DOHH2 (cell line): ENCODE measurements around the gene CBARP.

ENCODE experiments used
- H3F3A ChIP-seq: fragments of 200-600 bp; sonication (generic), shearing (Covaris generic); 2 replicates; pipeline ENCODE4 v1.6.0; 2016; ENCODE audit warnings: antibody characterized with exemption, mild to moderate bottlenecking; ENCODE audit not compliant: control insufficient read depth, insufficient read depth
- H3K27ac ChIP-seq: fragments of 200-600 bp; sonication (generic); 2 replicates; pipeline ENCODE4 v1.5.1; 2014; ENCODE audit warnings: low read depth, mild to moderate bottlenecking, low read length, moderate library complexity
- H3K27me3 ChIP-seq: fragments of 200-600 bp; sonication (generic); 2 replicates; pipeline ENCODE4 v1.6.1; 2014; ENCODE audit warnings: mild to moderate bottlenecking, low read length, mixed read lengths; ENCODE audit not compliant: control insufficient read depth
- H3K36me3 ChIP-seq: fragments of 200-600 bp; sonication (generic); 2 replicates; pipeline ENCODE4 v1.6.1; 2014; ENCODE audit warnings: mild to moderate bottlenecking, low read length, moderate library complexity, mixed read lengths; ENCODE audit not compliant: control insufficient read depth
- H3K4me1 ChIP-seq: fragments of 200-600 bp; sonication (generic); 2 replicates; pipeline ENCODE4 v1.6.1; 2014; ENCODE audit warnings: mild to moderate bottlenecking, low read length, mixed read lengths; ENCODE audit not compliant: control insufficient read depth
- H3K4me2 ChIP-seq: fragments of 200-600 bp; sonication (generic); 2 replicates; pipeline ENCODE4 v1.6.0; 2014; ENCODE audit warnings: mild to moderate bottlenecking, low read length, moderate library complexity
- H3K4me3 ChIP-seq: fragments of 200-600 bp; sonication (generic); 2 replicates; pipeline ENCODE4 v1.5.1; 2014; ENCODE audit warnings: mild to moderate bottlenecking, low read length, mixed read lengths
- H3K79me2 ChIP-seq: fragments of 200-600 bp; sonication (generic); 2 replicates; pipeline ENCODE4 v1.6.1; 2014; ENCODE audit warnings: mild to moderate bottlenecking, low read length, mixed read lengths; ENCODE audit not compliant: control insufficient read depth
- H3K9me2 ChIP-seq: fragments of 200-600 bp; sonication (generic); replicated peaks from 2 replicates; pipeline ENCODE4 v1.6.1; 2014; ENCODE audit warnings: mild to moderate bottlenecking, low read length, mixed read lengths; ENCODE audit not compliant: control insufficient read depth
- H3K9me3 ChIP-seq: fragments of 200-600 bp; sonication (generic); 2 replicates; pipeline ENCODE4 v1.6.1; 2014; ENCODE audit warnings: antibody characterized with exemption, low read length, mixed read lengths; ENCODE audit not compliant: control insufficient read depth, insufficient read depth
- H4K20me1 ChIP-seq: fragments of 200-600 bp; sonication (generic); 2 replicates; pipeline ENCODE4 v1.6.0; 2014; ENCODE audit warnings: low read depth, mild to moderate bottlenecking, antibody characterized with exemption, low read length, moderate library complexity; ENCODE audit not compliant: control insufficient read depth, insufficient read depth
- CTCF ChIP-seq: fragments of 200-600 bp; sonication (generic); IDR thresholded peaks from one replicate; pipeline ENCODE4 v1.5.1; 2014; ENCODE audit warnings: antibody characterized with exemption, mild to moderate bottlenecking, low read depth, low read length; ENCODE audit not compliant: poor library complexity, severe bottlenecking
- EZH2phosphoT487 ChIP-seq: fragments of 200-600 bp; sonication (generic); IDR thresholded peaks from 2 replicates; pipeline ENCODE4 v1.6.1; 2017; ENCODE audit warnings: borderline replicate concordance, mild to moderate bottlenecking, antibody characterized with exemption, low read length, moderate library complexity, mixed read lengths

CBARP gene

GRCh38 chr19:1183543-1184172, 54.1 kb downstream of the CBARP start:
- Histone ChIP-seq H3K4me2 (no peak overlapping the region), H4K20me1 (no peaks in the 10 kb centered on the region), H3K9me3 (no peaks in the 10 kb centered on the region), H3K27me3 (peaks cover 44% of the 10 kb centered on the region), H3K4me1 (peaks cover 10% of the 10 kb centered on the region), H3K79me2 (no peaks in the 10 kb centered on the region), H3K36me3 (no peaks in the 10 kb centered on the region), H3K9me2 (no peaks in the 10 kb centered on the region), H3K27ac (no peak overlapping the region), H3K4me3 (no peak overlapping the region), H3F3A (no peaks in the 10 kb centered on the region; the same call in 1 of the 2 replicates)
- no peak for TF ChIP-seq EZH2phosphoT487
- TF ChIP-seq CTCF: no peak

GRCh38 chr19:1182727-1183126, 55.1 kb downstream of the CBARP start:
- no peak overlapping the region for H3K27ac ChIP-seq
- no peak overlapping the region for H3K4me3 ChIP-seq
- no peaks in the 10 kb centered on the region; the same call in 1 of the 2 replicates for H3F3A ChIP-seq
- peaks cover 10% of the 10 kb centered on the region for H3K4me1 ChIP-seq
- no peaks in the 10 kb centered on the region for H3K9me2 ChIP-seq
- no peaks in the 10 kb centered on the region for H3K36me3 ChIP-seq
- TF ChIP-seq CTCF: no peak
- no peak for TF ChIP-seq EZH2phosphoT487
- peaks cover 44% of the 10 kb centered on the region for H3K27me3 ChIP-seq
- no peaks in the 10 kb centered on the region for H3K9me3 ChIP-seq
- H3K79me2 ChIP-seq: no peaks in the 10 kb centered on the region
- no peaks in the 10 kb centered on the region for H4K20me1 ChIP-seq
- no peak overlapping the region for H3K4me2 ChIP-seq

- Histone ChIP-seq H3K36me3 (no peaks in the 10 kb centered on the region), H3K27ac (no peak overlapping the region), H3F3A (no peaks in the 10 kb centered on the region; the same call in 1 of the 2 replicates), H3K4me1 (peaks cover 10% of the 10 kb centered on the region), H3K27me3 (peaks cover 48% of the 10 kb centered on the region), H4K20me1 (no peaks in the 10 kb centered on the region), H3K9me3 (no peaks in the 10 kb centered on the region), H3K79me2 (no peaks in the 10 kb centered on the region), H3K9me2 (no peaks in the 10 kb centered on the region), H3K4me3 (no peak overlapping the region), H3K4me2 (no peak overlapping the region)
- TF ChIP-seq EZH2phosphoT487 (no peak), CTCF (no peak)
Observed at GRCh38 chr19:1182068-1182467, 55.7 kb downstream of the CBARP start.
